K562 (cell line): ENCODE results near the gene DNAH9. TPM values are rescaled to one million over a fixed set of nuclear protein-coding genes. Genes with fewer than 3 reads are reported as not detected.

Experiments
- ATAC-seq: fragments of 200-7000 bp; cut with Tn5 transposase; 3 replicates; pipeline ENCODE4 v1.9.1; 2020; ENCODE audit warnings: moderate library complexity
- BruUV-seq: library from RNA; stranded (reverse); fragments of 400-500 nt; replicated peaks from 2 replicates; lab custom pipeline; 2021; lab: Mats Ljungman, UMichigan
- CTCF ChIA-PET: fragments of 300-600 bp; formaldehyde crosslinking; extraction: SDS; loops from one replicate; lab custom pipeline; 2021; ENCODE audit warnings: low intra/inter-chr PET ratio; lab: Yijun Ruan, JAX
- POLR2A ChIA-PET: fragments of 300-600, 350-650 bp; sonication (Branson Sonifier 250); formaldehyde crosslinking; extraction: SDS; loops from one replicate; lab custom pipeline; 2021; ENCODE audit warnings: antibody characterized with exemption, inconsistent platforms; lab: Yijun Ruan, JAX
- DNase-seq, 4 experiments: peaks; one replicate each; pipeline versions ENCODE4 v3.0.0 to v3.0.0-alpha.2; 2011 to 2018; ENCODE audit warnings: low spot score in 3 of 4, mixed read lengths in 3 of 4; ENCODE audit errors: extremely low read depth in 1 of 4
- FAIRE-seq: peaks from 2 replicates; lab custom pipeline; 2011; peaks lifted over from hg19 to GRCh38; lab: Jason Lieb, UNC
- H2AFZ ChIP-seq: 2 replicates; pipeline ENCODE4 v1.6.0; 2011; ENCODE audit warnings: low read depth, low read length, control low read depth, inconsistent platforms
- H3K27ac ChIP-seq: fragments of 200-600 bp; 3 replicates; pipeline ENCODE4 v1.8.0; 2011; ENCODE audit warnings: low read depth, mild to moderate bottlenecking, control low read depth, inconsistent platforms, low read length, moderate library complexity, mixed read lengths; ENCODE audit errors: extremely low read depth
- H3K27me3 ChIP-seq, 2 experiments: fragments of 300-600 bp in 1 of 2; 2 replicates in 1 of 2; 3 replicates in 1 of 2; pipeline versions ENCODE4 v1.6.0 to v1.8.0; 2011; ENCODE audit warnings: inconsistent platforms in 2 of 2, low read length in 2 of 2, mild to moderate bottlenecking in 1 of 2, mixed read lengths in 1 of 2, moderate library complexity in 1 of 2; ENCODE audit not compliant: control insufficient read depth in 2 of 2, insufficient read depth in 2 of 2
- H3K36me3 ChIP-seq: fragments of 300-600 bp; 3 replicates; pipeline ENCODE4 v1.8.0; 2011; ENCODE audit warnings: mild to moderate bottlenecking, low read length, inconsistent platforms; ENCODE audit not compliant: control insufficient read depth, insufficient read depth
- H3K4me1 ChIP-seq, 2 experiments: fragments of 200-600 bp in 1 of 2; replicated peaks in 1 of 2; 2 replicates in 1 of 2; 3 replicates in 1 of 2; pipeline versions ENCODE4 v1.5.1 to v1.8.0; 2011; ENCODE audit warnings: inconsistent platforms in 2 of 2, low read length in 2 of 2, mild to moderate bottlenecking in 1 of 2, mixed read lengths in 1 of 2, moderate library complexity in 1 of 2; ENCODE audit not compliant: control insufficient read depth in 2 of 2, insufficient read depth in 2 of 2
- H3K4me2 ChIP-seq: 2 replicates; pipeline ENCODE4 v1.6.1; 2011; ENCODE audit warnings: low read length, control low read depth, inconsistent platforms, mixed read lengths; ENCODE audit not compliant: insufficient read depth
- H3K4me3 ChIP-seq: fragments of 200-600 bp; sonication (generic), shearing (Covaris generic); 2 replicates; pipeline ENCODE4 v1.5.1; 2016; ENCODE audit warnings: control low read depth, inconsistent platforms
- H3K79me2 ChIP-seq: fragments of 200-600 bp; 3 replicates; pipeline ENCODE4 v1.8.0; 2011; ENCODE audit warnings: low read length, inconsistent platforms; ENCODE audit not compliant: control insufficient read depth, insufficient read depth
- H3K9ac ChIP-seq, 2 experiments: 2 replicates each; pipeline versions ENCODE4 v1.6.0 to v1.6.1; 2011; ENCODE audit warnings: low read depth in 2 of 2, low read length in 2 of 2, control low read depth in 1 of 2, inconsistent platforms in 1 of 2, mild to moderate bottlenecking in 1 of 2, mixed read lengths in 1 of 2; ENCODE audit not compliant: insufficient read depth in 1 of 2
- H3K9me1 ChIP-seq: one replicate; pipeline ENCODE4 v1.6.0; 2011; ENCODE audit warnings: inconsistent platforms, mild to moderate bottlenecking, low read length, moderate library complexity; ENCODE audit not compliant: control insufficient read depth, insufficient read depth
- H3K9me3 ChIP-seq: replicated peaks from 2 replicates; pipeline ENCODE4 v1.5.1; 2011; ENCODE audit warnings: low read depth, low read length, inconsistent platforms; ENCODE audit not compliant: control insufficient read depth, insufficient read depth
- H4K20me1 ChIP-seq: replicated peaks from 2 replicates; pipeline ENCODE4 v1.6.1; 2011; ENCODE audit warnings: low read length, inconsistent platforms, mixed read lengths; ENCODE audit not compliant: control insufficient read depth, insufficient read depth
- ESRRA ChIP-seq: fragments of 450-650 bp; IDR thresholded peaks from 2 replicates; pipeline ENCODE4 v1.6.1; 2014; ENCODE audit warnings: low read depth, mild to moderate bottlenecking, moderate library complexity, borderline replicate concordance
- RBM15 ChIP-seq: fragments of 200-400 bp; formaldehyde crosslinking; IDR thresholded peaks from 2 replicates; pipeline ENCODE4 v1.6.1; 2018; ENCODE audit warnings: mild to moderate bottlenecking, low read length, moderate library complexity; ENCODE audit not compliant: insufficient read depth
- SNIP1 ChIP-seq: fragments of 450-650 bp; IDR thresholded peaks from 2 replicates; pipeline ENCODE4 v1.7.1; 2017; ENCODE audit warnings: low read depth, mild to moderate bottlenecking
- SP1 ChIP-seq: sonication (generic); formaldehyde crosslinking; IDR thresholded peaks from 2 replicates; pipeline ENCODE4 v1.8.1; 2022; ENCODE audit warnings: mild to moderate bottlenecking, missing genetic modification reagents
- ZNF121 ChIP-seq: sonication (generic); formaldehyde crosslinking; conservative IDR thresholded peaks from 2 replicates; pipeline ENCODE4 v1.8.0; 2022; ENCODE audit warnings: missing genetic modification reagents
- ZNF280A ChIP-seq: fragments of 450-650 bp; IDR thresholded peaks from 2 replicates; pipeline ENCODE4 v1.6.1; 2018; ENCODE audit warnings: mild to moderate bottlenecking, low read depth; ENCODE audit not compliant: partially characterized antibody
- ZNF41 ChIP-seq: fragments of 250-450 bp; sonication (Bioruptor Pico); conservative IDR thresholded peaks from 2 replicates; pipeline ENCODE4 v1.4.0; 2020; ENCODE audit warnings: mild to moderate bottlenecking
- WGBS: fragments of 100-300 bp; shearing (Covaris generic); methylation state at CpG from one replicate; pipeline ENCODE4 v1.1.6; 2016; ENCODE audit warnings: low coverage, mixed read lengths; ENCODE audit not compliant: insufficient coverage; ENCODE audit errors: missing lambda C conversion rate; 5-methylcytosine and 5-hydroxymethylcytosine counted together
- in situ Hi-C: fragments of 300-500 bp; cut with MboI; formaldehyde crosslinking; loops from 4 replicates; pipeline ENCODE4 v1.15.0; 2018; ENCODE audit warnings: inconsistent platforms, mixed read lengths
- intact Hi-C: fragments of 100-400 bp; cut with micrococcal nuclease; formaldehyde crosslinking; loops from 2 replicates; pipeline ENCODE4 v1.14.2; 2022
- polyA plus RNA-seq, 8 experiments: library from polyadenylated mRNA; depleted of rRNA in 4 of 8; stranded (reverse) in 5 of 8; unstranded in 3 of 8; fragments of >200 nt; fragmentation: Nextera tagmentation in 2 of 8; fragmentation: Illumina TruSeq in 1 of 8; extraction: Ambion mirVana in 2 of 8; extraction: Trizol in 1 of 8; gene quantifications; 2 replicates each; pipeline versions ENCODE4 v1.2.1 to v1.2.3, GENCODE V29; 2011 to 2014; ENCODE audit warnings: inconsistent platforms in 1 of 8, missing spikeins in 1 of 8
- total RNA-seq, 7 experiments: library from RNA; depleted of rRNA in 6 of 7; stranded (reverse); fragments of >200 nt in 6 of 7; fragmentation: Illumina TruSeq in 2 of 7; extraction: Trizol in 2 of 7; gene quantifications; 2 replicates each; pipeline versions ENCODE4 v1.2.1 to v1.2.3, GENCODE V29; 2011 to 2021; ENCODE audit warnings: low replicate concordance in 1 of 7

DNAH9 gene
- total and polyA plus RNA-seq, 9 of the 15 experiments (the other 6 are each of a cell fraction or from before 2014, with no cell fraction given): not detected

- WGBS: 0% methylated on average over 1 of the region's 1 CpG
- intact Hi-C loops: no loop called here
- no peak for FAIRE-seq
Measured at GRCh38 chr17:11553135-11553534, 45.1 kb upstream of the DNAH9 start.

More at GRCh38 chr17:11553135-11553534, 45.1 kb upstream of the DNAH9 start:
- Histone ChIP-seq H4K20me1 (no peaks in the 10 kb centered on the region), H3K4me2 (no peak overlapping the region), H3K36me3 (no peaks in the 10 kb centered on the region), H3K79me2 (no peaks in the 10 kb centered on the region), H3K9me3 (no peaks in the 10 kb centered on the region), H3K27ac (no peak overlapping the region), H2AFZ (no peak overlapping the region), H3K9ac (no peak overlapping the region), H3K4me3 (no peak overlapping the region), H3K9me1 (no peaks in the 10 kb centered on the region), H3K27me3 (no peaks in the 10 kb centered on the region; a peak in 1 of 5 replicates), H3K4me1 (peaks cover 0 to 5% of the 10 kb centered on the region in 2 experiments; a peak in 2 of 5 replicates)
- CTCF ChIA-PET: no interaction called here
- DNase-seq (no peak), ATAC-seq (no peak)
- no TSS peak for BruUV-seq
- POLR2A ChIA-PET: no interaction called here
- in situ Hi-C loops: no loop called here
- TF ChIP-seq ZNF121 (CRISPR knock-in tag) (no peak), SNIP1 (no peak), SP1 (CRISPR knock-in tag) (no peak), ZNF41 (CRISPR knock-in tag) (no peak), ZNF280A (no peak), ESRRA (no peak), RBM15 (no peak)
